Suprapubic skin (tissue), 4 donors: ENCODE results near the gene DSCAML1. TPM values are rescaled to one million over a fixed set of nuclear protein-coding genes. Genes with fewer than 3 reads are reported as not detected.

ENCODE experiments used
- DNase-seq, 2 donors: peaks; one replicate each; pipeline ENCODE4 v3.0.0-alpha.2; 2019; ENCODE audit warnings: low spot score in 2 of 2
- H3K27ac ChIP-seq: fragments of 200-600 bp; sonication (generic); one replicate; pipeline ENCODE4 v1.5.1; 2019
- H3K27me3 ChIP-seq: fragments of 200-600 bp; sonication (generic); one replicate; pipeline ENCODE4 v1.5.1; 2019
- H3K36me3 ChIP-seq: fragments of 200-600 bp; sonication (generic); one replicate; pipeline ENCODE4 v1.5.1; 2019
- H3K4me1 ChIP-seq: fragments of 200-600 bp; sonication (generic); one replicate; pipeline ENCODE4 v1.5.1; 2019
- H3K4me3 ChIP-seq: fragments of 200-600 bp; sonication (generic); one replicate; pipeline ENCODE4 v1.5.1; 2019; ENCODE audit warnings: mild to moderate bottlenecking
- H3K9me3 ChIP-seq: fragments of 200-600 bp; sonication (generic); one replicate; pipeline ENCODE4 v1.5.1; 2019
- EP300 ChIP-seq: sonication (generic); formaldehyde crosslinking; IDR thresholded peaks from one replicate; pipeline ENCODE4 v1.6.1; 2017; ENCODE audit warnings: antibody characterized with exemption
- POLR2A ChIP-seq, 2 donors: fragments of 450-650 bp; IDR thresholded peaks; one replicate each; pipeline ENCODE4 v1.6.1; 2017; ENCODE audit warnings: antibody characterized with exemption in 2 of 2, mild to moderate bottlenecking in 2 of 2, moderate library complexity in 2 of 2
- POLR2AphosphoS5 ChIP-seq, 3 donors: sonication (generic); formaldehyde crosslinking; IDR thresholded peaks; one replicate each; pipeline ENCODE4 v1.6.1; 2017; ENCODE audit warnings: antibody characterized with exemption in 3 of 3
- WGBS: methylation state at CpG from one replicate; pipeline ENCODE4 v1.1.5; 2018; 5-methylcytosine and 5-hydroxymethylcytosine counted together
- total RNA-seq, 4 donors: library from RNA; depleted of rRNA; stranded (reverse); fragments of >200 nt; gene quantifications; one replicate each; pipeline ENCODE4 v1.1.0, GENCODE V29; 2016
- TF ChIP-seq, protein P1 (sequence below), 2 donors: fragments of 200-600 bp in 1 of 2; fragments of 450-650 bp in 1 of 2; sonication (generic) in 1 of 2; IDR thresholded peaks; one replicate each; pipeline ENCODE4 v1.5.1; 2016 to 2019; ENCODE audit warnings: antibody characterized with exemption in 2 of 2, mild to moderate bottlenecking in 1 of 2, moderate library complexity in 1 of 2

DSCAML1 gene
- total RNA-seq, 4 donors from 2014 or later, result 0.11 to 0.24 (median 0.21) TPM; not detected in 1

DNA sequence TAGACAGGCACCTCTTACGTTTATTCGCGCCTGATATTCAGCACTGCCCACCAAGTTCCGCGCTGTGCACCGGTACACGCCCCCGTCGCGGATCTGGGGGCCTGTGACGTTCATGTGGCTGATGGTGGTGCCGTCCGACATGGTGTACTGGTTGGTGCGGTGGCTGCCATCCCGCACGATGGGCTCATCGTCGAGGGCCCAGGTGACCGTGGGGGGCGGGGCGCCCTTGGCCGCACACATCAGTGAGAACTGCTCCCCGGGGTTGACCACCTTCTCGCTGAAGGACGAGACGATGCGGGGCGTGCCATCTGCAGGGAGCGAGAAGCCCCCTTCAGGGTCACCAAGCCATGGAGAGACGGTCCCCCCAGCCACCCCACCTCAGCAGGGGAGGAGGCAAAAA is 278.6 kb downstream of the DSCAML1 start:
- WGBS, result 93% methylated on average over 27 of the region's 30 CpGs
- no peaks in the 10 kb centered on the region for H3K9me3 ChIP-seq

DNA sequence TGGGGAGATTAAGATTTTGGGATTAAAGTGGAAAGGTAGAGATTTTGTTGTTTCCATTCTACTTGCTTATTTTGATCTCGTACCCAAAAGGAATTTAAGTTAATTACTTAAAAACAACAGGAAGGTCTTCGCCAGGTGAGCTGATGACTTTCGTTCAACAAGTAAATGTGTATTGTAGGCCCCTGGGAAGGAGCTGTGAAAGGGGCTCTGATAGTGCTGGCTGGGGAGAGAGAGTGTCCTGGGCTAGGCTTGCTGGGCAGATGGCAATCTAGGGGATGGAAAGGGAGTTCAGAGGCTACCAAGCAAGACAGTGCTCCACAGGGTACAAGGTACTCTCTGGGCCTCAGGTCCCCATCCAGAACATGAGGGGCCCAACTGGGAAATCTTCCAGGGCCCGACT is 279.9 kb downstream of the DSCAML1 start:
- Histone ChIP-seq H3K4me3 (no peak overlapping the region), H3K27ac (no peak overlapping the region), H3K27me3 (no peaks in the 10 kb centered on the region), H3K9me3 (no peaks in the 10 kb centered on the region), H3K36me3 (no peaks in the 10 kb centered on the region), H3K4me1 (peaks cover 3% of the 10 kb centered on the region)
- no peak for TF ChIP-seq POLR2AphosphoS5 (IDR thresholded peaks at IDR 0.05)
- no peak for TF ChIP-seq EP300
- TF ChIP-seq POLR2A (IDR thresholded peaks at IDR 0.05), result no peak
- TF ChIP-seq, protein P1, sequence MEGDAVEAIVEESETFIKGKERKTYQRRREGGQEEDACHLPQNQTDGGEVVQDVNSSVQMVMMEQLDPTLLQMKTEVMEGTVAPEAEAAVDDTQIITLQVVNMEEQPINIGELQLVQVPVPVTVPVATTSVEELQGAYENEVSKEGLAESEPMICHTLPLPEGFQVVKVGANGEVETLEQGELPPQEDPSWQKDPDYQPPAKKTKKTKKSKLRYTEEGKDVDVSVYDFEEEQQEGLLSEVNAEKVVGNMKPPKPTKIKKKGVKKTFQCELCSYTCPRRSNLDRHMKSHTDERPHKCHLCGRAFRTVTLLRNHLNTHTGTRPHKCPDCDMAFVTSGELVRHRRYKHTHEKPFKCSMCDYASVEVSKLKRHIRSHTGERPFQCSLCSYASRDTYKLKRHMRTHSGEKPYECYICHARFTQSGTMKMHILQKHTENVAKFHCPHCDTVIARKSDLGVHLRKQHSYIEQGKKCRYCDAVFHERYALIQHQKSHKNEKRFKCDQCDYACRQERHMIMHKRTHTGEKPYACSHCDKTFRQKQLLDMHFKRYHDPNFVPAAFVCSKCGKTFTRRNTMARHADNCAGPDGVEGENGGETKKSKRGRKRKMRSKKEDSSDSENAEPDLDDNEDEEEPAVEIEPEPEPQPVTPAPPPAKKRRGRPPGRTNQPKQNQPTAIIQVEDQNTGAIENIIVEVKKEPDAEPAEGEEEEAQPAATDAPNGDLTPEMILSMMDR (IDR thresholded peaks at IDR 0.05), result no peak
- no peak for DNase-seq
- WGBS, result 79% methylated on average over 4 of the region's 4 CpGs

More for the DNA sequence above, 278.6 kb downstream of the DSCAML1 start:
- no peaks in the 10 kb centered on the region for H3K27me3 ChIP-seq
- no peak overlapping the region for H3K27ac ChIP-seq
- no peak overlapping the region for H3K4me3 ChIP-seq
- H3K4me1 ChIP-seq, result no peaks in the 10 kb centered on the region
- TF ChIP-seq, protein P1 (IDR thresholded peaks at IDR 0.05), result no peak
- TF ChIP-seq POLR2AphosphoS5 (IDR thresholded peaks at IDR 0.05), result no peak
- no peak for TF ChIP-seq POLR2A (IDR thresholded peaks at IDR 0.05)
- TF ChIP-seq EP300, result no peak
- H3K36me3 ChIP-seq, result no peaks in the 10 kb centered on the region
- no peak for DNase-seq

DNA sequence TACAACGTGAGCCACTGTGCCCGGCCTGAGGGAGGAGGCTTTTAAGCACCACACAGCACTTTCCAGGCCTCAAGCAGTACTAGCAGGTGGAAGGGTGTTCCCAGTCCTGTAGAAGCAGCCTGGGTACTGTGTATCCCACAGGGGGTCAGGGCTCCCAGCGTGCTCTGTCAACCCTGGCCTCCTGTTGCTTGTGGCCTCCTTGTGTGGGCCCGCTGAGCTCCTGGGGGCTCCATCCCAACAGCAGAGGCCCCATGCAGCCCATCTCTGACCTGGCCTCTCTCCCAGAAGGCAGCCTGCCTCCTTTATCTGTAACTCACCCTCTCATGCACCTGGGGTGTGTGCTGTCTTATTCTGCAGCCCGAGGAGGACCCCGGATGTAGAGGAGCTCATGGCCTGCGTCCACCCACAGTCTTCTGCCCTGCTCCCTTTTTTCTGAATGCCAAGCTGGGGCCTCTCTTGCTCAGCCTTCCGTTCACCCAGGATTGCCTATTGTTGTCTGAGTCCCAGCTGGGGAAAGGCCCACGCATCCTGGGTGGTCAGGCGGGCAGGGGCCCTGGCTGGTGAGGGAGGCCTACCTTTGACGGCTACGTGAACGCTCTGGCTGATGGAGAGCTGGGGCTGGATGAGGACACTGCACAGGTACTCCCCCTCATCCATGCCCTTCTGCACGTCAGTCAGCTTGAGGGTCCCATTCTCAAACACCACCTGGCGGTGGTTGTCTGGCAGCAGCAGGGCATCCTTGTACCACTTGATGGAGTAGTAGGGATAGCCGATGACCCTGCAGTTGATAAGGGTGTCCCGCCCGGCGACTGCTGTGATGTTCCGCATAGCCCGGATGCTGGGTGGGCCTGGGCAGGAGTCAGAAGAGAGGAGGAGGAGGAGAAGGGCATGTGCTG is 280.9 kb downstream of the DSCAML1 start:
- TF ChIP-seq POLR2AphosphoS5 (IDR thresholded peaks at IDR 0.05) (no peak), EP300 (no peak), POLR2A (IDR thresholded peaks at IDR 0.05) (no peak)
- TF ChIP-seq, protein P1 (IDR thresholded peaks at IDR 0.05), result no peak
- WGBS, result 99% methylated on average over 10 of the region's 21 CpGs
- Histone ChIP-seq H3K4me1 (peaks cover 13% of the 10 kb centered on the region), H3K27ac (no peak overlapping the region), H3K9me3 (no peaks in the 10 kb centered on the region), H3K27me3 (no peaks in the 10 kb centered on the region), H3K4me3 (no peak overlapping the region), H3K36me3 (no peaks in the 10 kb centered on the region)
- no peak for DNase-seq

DNA sequence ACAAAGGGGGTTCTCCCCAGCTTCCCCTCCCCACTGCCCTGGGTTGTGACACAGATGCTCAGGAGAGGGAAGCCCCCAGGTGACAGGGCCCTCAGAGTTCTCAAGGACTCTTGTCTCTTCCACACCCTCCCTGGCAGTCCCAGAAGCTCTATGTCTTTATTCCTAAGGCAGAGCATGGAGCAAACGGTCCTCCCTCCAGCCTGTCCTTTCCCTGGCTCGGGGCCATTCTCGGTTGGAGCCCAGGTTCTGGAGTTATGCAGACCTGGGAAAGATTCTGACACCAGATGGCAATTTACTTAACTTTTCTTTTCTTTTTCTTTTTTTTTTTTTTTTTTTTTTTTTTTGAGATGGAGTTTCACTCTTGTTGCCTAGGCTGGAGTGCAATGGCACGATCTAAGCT is 282.8 kb downstream of the DSCAML1 start:
- TF ChIP-seq POLR2A (IDR thresholded peaks at IDR 0.05), result no peak
- TF ChIP-seq EP300, result no peak
- TF ChIP-seq POLR2AphosphoS5 (IDR thresholded peaks at IDR 0.05), result no peak
- TF ChIP-seq, protein P1 (IDR thresholded peaks at IDR 0.05), result no peak
- H3K27me3 ChIP-seq, result no peaks in the 10 kb centered on the region
- no peak for DNase-seq
- no peaks in the 10 kb centered on the region for H3K36me3 ChIP-seq
- H3K27ac ChIP-seq, result no peak overlapping the region
- H3K4me1 ChIP-seq, result peaks cover 14% of the 10 kb centered on the region
- WGBS, result 81% methylated on average over 4 of the region's 4 CpGs
- no peak overlapping the region for H3K4me3 ChIP-seq
- H3K9me3 ChIP-seq, result no peaks in the 10 kb centered on the region

DNA sequence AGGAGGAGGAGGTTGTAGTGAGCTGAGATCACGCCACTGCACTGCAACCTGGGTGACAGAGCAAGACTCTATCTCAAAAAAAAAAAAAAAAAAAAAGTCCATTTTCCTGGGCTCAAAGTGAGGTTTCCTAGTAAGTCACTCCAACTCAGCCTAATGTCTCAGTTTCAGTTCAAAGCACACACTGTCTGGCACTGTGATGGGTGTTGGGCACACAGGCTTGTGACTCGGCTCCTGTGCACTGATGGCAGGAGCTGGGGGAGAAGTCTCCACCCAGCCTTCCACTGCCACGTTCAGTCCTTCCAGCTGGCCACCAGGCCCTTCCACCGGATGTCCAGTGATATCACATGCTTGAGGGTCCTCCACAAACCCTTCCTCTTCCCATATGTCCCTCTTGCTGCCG is 283.4 kb downstream of the DSCAML1 start:
- Histone ChIP-seq H3K27ac (no peak overlapping the region), H3K36me3 (no peaks in the 10 kb centered on the region), H3K4me3 (no peak overlapping the region), H3K27me3 (no peaks in the 10 kb centered on the region), H3K4me1 (peaks cover 14% of the 10 kb centered on the region), H3K9me3 (no peaks in the 10 kb centered on the region)
- 60% methylated on average over 5 of the region's 5 CpGs for WGBS
- TF ChIP-seq EP300 (no peak), POLR2AphosphoS5 (IDR thresholded peaks at IDR 0.05) (no peak), POLR2A (IDR thresholded peaks at IDR 0.05) (no peak)
- TF ChIP-seq, protein P1 (IDR thresholded peaks at IDR 0.05), result no peak
- DNase-seq, result no peak
